ENCODE results near the gene KRT4.
"Not testable (repeated sequence)": the region's sequence is repeated elsewhere in the genome, so short reads cannot be mapped to it uniquely, and the experiment has no call there.

The KRT4 gene

GRCh38 chr12:52772188-52772587, 41.7 kb downstream of the KRT4 start:
- DNase-seq, result no peak

GRCh38 chr12:52771505-52771904, 42.4 kb downstream of the KRT4 start:
- DNase-seq, result no peak

- no peak for DNase-seq
Measured at GRCh38 chr12:52771088-52771487, 42.8 kb downstream of the KRT4 start.

- no peak for DNase-seq
Measured at GRCh38 chr12:52769946-52770345, 44.0 kb downstream of the KRT4 start.

- DNase-seq, result no peak
Measured at GRCh38 chr12:52769354-52769753, 44.6 kb downstream of the KRT4 start.

- no peak for DNase-seq
Measured at GRCh38 chr12:52768479-52769200, 45.3 kb downstream of the KRT4 start.

GRCh38 chr12:52767427-52767826, 46.5 kb downstream of the KRT4 start:
- DNase-seq, result no peak

- no peak for DNase-seq
Measured at GRCh38 chr12:52767020-52767379, 46.9 kb downstream of the KRT4 start.

- DNase-seq, result no peak
Measured at GRCh38 chr12:52766351-52767019, 47.4 kb downstream of the KRT4 start.

- no peak for DNase-seq
Measured at GRCh38 chr12:52765702-52766101, 48.2 kb downstream of the KRT4 start.

- DNase-seq, result no peak
Measured at GRCh38 chr12:52763991-52764390, 49.9 kb downstream of the KRT4 start.

- no peak for DNase-seq
Measured at GRCh38 chr12:52763036-52763659, 50.8 kb downstream of the KRT4 start.

GRCh38 chr12:52761802-52762201, 52.1 kb downstream of the KRT4 start:
- no peak for DNase-seq

GRCh38 chr12:52761218-52761617, 52.7 kb downstream of the KRT4 start:
- DNase-seq, result not testable (repeated sequence)

GRCh38 chr12:52760623-52761022, 53.3 kb downstream of the KRT4 start:
- DNase-seq, result no peak

GRCh38 chr12:52759695-52760094, 54.2 kb downstream of the KRT4 start:
- no peak for DNase-seq

GRCh38 chr12:52759218-52759617, 54.7 kb downstream of the KRT4 start:
- no peak for DNase-seq

- no peak for DNase-seq
Measured at GRCh38 chr12:52757449-52758176, 56.3 kb downstream of the KRT4 start.
